Right ventricle myocardium inferior (tissue), 1 donor: ENCODE data around the gene KLF3. TPM values are rescaled to one million over a fixed set of nuclear protein-coding genes. Genes with fewer than 3 reads are reported as not detected.

ENCODE experiments used
- total RNA-seq: library from RNA; stranded (reverse); fragmentation: NEBNext Ultra II Directional; extraction: Animal tissue kit (Norgen Biotek cat#: 25700); gene quantifications from one replicate; pipeline ENCODE4 v1.2.1, GENCODE V29; 2021
- donor health status: DM: no; HTN: yes; CAD: no; lungs with severe emphysema.

Gene KLF3
- total RNA-seq, 1 donor from 2014 or later = 18.9 TPM

Other genes with a start within 250 kb of the KLF3 start
- gene TLR10, start 118.8 kb downstream of the KLF3 start, total RNA-seq = not detected
- 4.3 TPM for gene TLR1, start 140.6 kb downstream of the KLF3 start, total RNA-seq
- 1.5 TPM for gene TLR6, start 192.6 kb downstream of the KLF3 start, total RNA-seq
- 25.3 TPM for gene FAM114A1, start 203.6 kb downstream of the KLF3 start, total RNA-seq